ENCODE results near the gene CHST14.

Gene CHST14

DNA sequence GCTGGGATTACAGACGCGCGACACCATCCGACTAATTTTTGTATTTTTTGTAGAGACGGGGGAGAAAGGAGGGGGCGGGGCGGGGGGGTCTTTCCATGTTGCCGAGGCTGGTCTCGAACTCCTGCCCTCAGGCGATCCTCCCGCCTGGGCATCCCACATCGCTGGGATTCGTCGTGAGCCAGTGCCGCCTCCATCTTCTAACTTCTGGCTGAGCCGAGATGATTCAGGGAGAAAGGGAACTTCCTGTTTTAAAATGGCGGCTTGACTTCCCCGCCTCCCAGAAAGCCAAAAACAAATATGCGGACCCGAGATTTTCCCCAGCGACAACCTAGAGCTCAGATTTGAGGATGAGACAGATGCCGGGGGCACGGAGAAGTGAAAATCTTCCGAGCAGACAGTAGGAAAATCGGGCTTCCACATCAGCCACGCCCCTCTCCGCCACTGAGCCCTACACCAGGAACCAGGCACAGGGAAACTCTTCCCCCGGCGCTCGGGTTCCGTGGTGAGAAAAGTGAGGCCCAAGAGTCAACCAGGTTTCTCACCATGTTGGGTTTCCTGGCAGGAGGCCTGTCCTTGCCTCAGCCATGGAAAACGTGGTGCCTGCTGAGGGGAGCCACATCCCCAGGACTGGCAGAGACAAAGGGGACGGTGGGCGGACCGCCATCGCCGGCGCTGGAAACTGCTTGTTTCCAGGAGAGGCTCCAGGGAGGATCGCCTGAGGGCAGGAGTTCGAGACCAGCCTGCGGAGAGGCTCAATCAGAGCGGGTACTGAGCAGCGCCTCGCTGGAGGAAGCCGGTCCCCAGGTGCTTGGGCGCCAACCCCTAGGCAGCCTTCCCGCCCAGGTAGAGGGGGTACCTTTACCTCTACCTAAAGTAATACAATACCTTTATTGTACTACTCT lies 18.7 kb downstream of the CHST14 start:
- no peak for DNase-seq (ENCODE audit: low read depth in 2 of 2)

DNA sequence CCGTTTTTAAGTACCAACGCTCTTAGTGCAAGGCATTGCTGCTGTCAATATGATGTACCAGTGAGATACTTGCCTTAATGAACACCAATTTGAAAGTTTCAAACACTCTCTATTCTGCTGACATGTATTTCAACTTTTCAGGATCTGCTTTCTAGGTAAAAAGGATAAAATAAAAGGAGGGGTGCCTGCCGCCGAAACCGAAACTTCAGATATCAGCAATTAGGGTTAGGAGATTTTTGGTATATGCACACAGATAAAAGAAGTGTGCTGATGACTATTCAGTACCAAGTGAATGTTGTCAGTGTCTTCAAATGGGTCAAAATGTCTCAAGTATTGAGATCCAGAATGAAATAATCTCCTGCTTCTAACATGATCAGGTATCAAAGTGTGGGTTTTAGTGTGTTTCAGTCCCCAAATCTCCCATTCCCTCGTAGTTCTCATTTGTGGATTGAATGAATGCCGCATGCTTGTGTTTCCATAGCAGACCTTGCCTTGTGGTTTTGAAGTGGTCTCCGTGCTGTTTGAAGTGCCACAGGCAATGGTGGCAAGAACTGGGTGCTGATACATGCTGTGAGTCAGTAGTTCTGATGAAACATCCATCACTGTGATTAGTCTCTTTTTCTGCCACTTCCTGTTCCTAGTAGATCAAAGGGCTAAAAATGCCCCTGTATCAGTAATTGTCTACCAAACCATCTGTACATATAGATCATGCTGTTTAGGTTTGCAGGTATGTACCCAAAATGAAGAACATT lies 22.5 kb downstream of the CHST14 start:
- DNase-seq (ENCODE audit: low read depth in 2 of 2) = peak; percentile 20 to 50

DNA sequence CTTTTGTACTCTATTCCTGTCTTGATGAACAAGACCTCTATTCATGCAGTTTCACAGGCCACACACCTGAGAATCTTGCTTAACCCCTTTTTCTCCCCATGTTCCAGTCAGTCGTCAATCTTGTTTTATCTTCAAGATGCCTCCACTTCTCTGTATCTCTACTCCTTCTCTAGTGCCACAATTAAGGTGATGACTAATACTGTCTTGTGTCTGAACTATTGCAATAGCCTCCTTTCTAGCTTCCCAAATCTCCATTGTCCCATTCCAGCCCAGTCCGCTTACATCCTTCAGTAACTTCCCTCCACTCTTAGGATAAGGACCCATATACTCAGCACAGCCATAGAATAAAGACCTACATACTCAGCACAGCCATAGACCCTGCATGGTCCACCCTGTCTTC lies 24.7 kb downstream of the CHST14 start:
- DNase-seq (ENCODE audit: low read depth in 2 of 2) = no peak

DNA sequence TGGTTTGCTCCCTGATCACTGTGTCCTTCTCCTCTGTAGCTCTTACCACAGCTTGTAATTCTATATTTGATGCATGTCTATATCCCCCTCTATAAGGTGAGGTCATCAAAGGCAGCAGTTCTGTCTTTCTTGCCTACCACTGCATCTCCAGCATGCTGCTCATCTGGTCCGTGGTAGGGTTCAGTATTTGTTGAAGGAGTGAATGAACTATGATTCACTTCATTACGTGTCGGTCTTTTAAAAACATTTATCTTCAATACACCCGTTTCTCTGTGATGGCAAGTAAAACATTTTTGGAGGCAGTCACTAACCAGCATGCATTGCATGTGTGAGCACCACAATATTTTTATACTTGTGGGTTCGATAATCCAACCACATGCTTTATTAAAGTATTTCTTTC lies 27.6 kb downstream of the CHST14 start:
- DNase-seq (ENCODE audit: low read depth in 2 of 2) = no peak

DNA sequence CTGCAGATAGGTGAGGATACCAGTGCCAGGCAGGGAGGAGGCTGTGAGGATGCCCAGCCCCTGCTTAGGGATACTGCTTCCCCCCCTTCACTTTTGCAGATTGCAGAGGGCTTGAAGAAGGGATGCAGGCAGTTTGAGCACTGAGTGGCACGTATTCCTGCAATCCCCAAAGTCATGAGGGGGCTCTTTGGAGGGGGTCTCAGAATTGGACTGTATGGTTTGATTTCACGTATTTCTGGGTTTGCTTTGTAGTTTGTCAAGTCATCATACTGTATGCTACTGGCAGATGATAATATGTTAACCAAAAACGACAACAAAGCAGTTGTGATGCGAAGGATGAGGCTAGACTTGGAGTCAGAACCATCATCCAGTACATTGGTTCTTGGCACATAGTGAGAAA lies 28.1 kb downstream of the CHST14 start:
- no peak for DNase-seq (ENCODE audit: low read depth in 2 of 2)

DNA sequence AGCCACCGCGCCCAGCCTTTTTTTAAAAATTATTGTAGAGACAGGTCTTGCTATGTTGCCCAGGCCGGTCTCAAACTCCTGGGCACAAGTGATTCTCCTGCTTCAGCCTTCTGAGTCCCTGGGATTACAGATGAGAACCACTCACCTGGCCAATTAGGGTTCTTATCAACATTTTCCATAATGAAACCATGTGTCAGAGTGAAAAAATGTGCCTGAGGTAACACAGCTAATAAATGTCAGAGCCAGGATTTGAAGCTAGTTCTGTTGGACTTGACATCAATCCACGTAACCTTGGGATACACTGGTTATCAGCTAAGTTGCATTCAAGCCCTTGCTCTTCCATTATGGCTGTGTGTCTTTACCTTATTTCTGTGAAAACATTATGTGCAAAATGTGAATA lies 29.1 kb downstream of the CHST14 start:
- no peak for DNase-seq (ENCODE audit: low read depth in 2 of 2)

DNA sequence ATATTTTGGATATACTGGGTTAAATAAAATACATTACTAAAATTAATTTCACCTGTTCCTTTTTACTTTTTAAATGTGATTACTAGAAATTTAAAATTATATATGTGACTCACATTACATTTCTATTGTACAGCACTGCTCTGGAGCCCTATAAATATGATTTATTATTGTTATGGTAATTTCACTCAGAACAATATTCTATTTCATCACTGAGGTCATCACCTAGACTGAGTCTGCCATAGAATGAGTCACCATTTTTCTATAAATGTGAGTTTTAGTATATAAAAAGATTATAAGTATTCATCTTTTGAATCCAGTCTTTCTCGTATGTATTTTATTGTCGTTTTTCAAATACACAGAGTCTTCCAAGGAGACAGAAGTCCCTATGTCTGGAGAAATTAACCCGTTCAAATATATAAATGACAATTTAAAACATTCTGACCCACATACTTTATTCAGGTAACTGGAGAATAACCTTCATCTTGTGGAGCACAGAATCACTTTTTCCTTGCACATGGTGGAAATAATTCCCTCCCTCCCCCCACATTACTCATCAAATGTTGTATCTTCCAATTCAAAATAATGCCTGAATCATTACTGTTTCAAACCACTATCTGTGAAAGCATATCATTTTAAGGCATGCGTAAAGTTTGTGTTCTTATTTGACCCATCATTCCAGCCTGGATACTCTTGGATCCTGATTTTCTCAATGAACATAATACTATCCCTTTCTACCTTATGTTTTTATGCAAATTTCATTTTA lies 30.0 kb downstream of the CHST14 start:
- no peak for DNase-seq (ENCODE audit: low read depth in 2 of 2)

DNA sequence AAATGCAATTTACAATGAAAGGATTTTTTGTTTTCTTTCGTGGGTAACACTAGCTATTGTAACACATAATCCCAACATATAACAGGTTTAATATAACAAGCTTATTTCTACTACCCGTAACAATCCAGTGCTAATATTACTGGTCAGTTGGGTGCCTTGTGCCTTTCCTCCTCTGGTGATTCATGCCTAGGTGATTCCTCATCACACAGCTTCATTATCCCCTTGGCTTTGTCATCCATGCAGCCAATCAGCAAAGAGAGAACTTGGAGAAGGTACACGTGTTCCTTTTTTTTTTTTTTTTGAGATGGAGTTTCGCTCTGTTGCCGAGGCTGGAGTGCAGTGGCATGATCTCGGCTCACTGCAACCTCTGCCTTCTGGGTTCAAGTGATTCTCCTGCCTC lies 30.7 kb downstream of the CHST14 start:
- no peak for DNase-seq (ENCODE audit: low read depth in 2 of 2)

DNA sequence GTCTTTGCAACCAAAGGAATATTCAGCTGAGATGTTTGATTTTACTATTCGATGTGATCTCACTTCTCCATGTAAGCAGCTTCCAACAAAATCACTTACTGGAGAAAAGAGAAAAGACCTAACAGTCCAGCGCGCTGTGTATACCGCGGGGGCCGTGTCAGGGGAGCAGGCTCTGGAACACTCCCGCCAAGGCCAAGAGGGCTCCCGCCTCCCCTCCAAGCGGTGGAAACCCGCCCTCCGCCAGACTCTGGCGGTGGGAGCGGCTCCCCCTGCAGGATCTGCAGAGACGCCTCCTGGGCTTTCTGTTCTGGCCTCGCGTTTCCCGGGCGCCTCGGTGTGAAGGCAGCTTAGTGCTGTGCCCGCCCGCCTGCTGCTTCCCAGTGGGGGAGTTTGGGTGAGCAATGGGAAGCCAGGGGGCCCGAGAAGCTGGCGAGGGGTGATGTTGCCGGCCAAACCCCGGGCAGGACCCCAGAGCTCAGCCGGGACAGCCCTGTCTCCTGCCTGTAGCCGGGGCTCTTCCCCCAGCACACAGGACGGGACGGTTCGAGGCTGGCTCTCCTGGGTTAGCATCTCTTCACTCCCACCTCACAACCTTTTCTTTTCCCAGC lies 36.3 kb downstream of the CHST14 start:
- peak; percentile 31 to 45 for DNase-seq (ENCODE audit: low read depth in 2 of 2)

DNA sequence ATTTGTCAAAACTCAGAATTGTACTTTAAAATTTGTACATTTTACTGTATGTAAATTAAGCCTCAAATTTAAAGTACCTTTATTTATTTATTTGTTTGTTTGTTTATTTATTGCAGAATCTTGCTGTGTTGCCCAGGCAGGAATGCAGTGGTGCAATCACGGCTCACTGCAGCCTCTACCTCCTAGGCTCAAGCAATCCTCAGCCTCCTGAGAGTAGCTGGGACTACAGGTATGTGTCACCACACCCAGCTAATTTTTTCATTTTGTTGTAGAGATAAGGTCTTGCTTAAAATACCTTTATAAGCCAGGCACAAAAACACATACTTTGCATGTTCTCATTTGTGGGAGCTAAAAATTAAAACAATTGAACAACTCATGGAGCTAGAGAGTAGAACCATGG lies 37.4 kb downstream of the CHST14 start:
- no peak for DNase-seq (ENCODE audit: low read depth in 2 of 2)

DNA sequence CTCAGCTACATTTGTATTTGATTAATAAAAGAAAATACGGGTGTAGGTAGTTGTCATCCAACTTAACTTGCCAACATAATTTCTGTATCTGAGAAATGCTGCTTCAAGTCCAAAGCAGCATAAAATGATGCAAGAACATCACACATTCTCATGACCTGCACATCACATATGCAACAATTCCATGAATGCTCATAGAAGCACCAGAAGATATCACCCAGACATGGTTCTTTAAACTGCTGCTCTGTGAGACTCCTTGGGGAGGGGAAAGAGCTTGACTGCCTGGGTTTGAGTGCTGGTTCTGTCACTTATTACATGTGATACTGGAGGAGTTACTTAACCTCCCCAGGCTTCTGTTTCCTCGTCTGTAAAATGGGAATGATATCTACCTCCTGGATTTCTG lies 39.4 kb downstream of the CHST14 start:
- no peak for DNase-seq (ENCODE audit: low read depth in 2 of 2)

DNA sequence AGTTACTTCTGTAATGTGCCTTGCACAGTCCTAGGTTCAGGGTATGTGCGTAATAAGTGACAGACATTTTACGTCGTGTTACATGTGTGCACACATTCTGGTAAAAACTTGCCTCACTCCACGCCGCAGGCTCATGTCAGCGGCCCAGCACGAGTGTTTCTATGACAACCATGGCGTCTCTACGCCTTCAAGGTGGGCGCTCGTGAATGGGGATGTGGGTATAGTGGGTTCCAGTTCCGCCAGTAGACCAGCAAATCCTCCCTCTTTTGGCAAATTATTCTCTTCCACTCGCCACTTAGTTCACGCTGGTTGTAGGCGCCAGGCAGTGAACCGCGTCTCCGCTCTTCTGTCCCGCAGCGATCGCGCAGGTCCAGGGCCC lies 40.3 kb downstream of the CHST14 start:
- no peak for DNase-seq (ENCODE audit: low read depth in 2 of 2)

DNA sequence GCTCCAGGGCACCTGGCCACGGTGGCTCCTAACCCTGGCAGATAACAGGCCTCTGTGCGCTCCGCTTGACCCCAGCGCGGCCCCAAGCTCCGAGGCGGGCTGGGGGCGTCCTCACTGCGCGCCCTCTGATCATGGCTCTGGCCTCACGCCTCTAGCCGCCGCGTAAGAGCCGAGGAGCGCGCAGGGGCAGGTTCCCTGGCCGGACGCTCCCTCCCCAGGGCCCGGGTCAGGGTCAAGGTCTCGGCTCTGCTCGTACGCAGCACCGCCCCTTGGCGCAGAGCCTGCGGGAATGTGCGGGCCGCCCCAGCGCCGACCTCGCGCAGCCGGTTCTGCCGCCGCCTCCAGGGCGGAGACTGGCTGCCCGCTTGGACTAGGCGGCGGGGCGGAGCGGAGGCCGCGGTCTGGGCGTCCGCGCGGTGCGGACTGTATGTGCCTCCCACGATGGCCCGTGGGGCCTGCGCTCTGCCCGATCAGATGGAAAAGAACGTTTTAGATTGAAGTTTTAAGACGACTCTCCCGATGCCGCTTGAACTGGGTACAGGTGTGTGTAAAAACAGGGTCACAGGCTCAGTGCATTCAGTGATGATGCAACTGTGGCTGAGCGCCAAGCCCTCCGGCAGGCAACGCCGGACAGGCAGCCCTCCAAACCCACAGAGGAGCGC lies 40.8 kb downstream of the CHST14 start:
- DNase-seq (ENCODE audit: low read depth in 2 of 2) = no peak

DNA sequence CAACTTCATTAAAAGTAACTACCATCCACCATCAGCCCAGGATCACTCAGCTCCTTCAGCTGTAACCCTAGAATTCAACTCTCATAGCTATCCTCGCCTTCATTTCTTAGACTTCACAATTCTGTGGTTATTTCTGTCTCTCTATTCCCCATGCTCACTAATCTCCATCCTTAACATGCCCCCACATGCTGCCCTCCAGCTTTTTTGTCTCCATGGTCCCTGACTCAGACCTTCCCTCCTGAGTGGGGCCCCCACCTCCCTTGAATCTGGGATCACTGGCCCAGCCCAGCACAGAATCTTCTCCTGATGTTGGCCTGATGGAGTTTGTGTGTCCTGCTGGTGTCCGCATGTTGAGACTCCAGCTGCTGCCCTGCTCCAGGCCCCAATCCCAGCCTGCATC lies 41.7 kb downstream of the CHST14 start:
- DNase-seq (ENCODE audit: low read depth in 2 of 2) = no peak

DNA sequence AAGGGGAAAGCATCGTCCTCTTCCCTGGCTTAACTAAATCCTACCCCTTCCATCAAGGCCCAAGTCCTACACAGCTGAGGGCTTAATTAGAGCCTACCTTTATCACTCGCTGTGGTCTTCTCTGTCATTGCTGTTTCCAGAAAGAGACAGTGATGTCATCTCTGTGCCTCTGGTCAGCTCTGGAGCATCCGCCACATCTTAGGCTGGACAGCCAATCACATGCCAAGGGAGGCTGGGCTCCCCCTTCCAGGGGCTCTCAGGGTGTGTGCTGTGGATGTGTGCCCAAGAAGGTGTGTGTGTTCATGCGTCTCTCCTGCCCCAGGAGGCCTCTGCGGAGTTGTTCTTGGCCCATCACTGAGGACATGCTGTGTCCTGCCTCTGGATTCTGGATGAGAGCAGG lies 42.8 kb downstream of the CHST14 start:
- no peak for DNase-seq (ENCODE audit: low read depth in 2 of 2)

DNA sequence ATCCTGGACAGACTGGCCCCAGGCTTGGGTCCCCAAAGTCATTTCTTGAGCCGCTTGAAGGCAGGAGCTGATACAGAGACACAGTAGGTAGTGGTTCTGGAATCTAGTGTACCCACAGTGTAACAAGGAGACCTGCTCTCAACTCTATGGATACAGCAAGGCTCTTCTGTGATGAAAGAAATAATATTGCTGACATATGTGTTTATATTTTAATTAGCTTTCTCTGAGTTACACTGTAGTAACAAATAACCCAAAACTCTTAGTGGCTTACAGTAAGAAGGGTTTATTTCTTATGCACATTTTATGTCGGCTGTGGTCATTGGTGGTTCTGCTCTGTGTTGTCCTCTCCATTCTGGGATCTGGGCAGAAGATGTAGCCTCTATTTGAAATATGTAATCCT lies 45.5 kb downstream of the CHST14 start:
- DNase-seq (ENCODE audit: low read depth in 2 of 2) = no peak

Data from activated CD8-positive, alpha-beta memory T cell treated with anti-CD3 and anti-CD28 coated beads for 4 hours (primary cell).